ENCODE results near the gene SNAPC5. TPM values are rescaled to one million over a fixed set of nuclear protein-coding genes. Genes with fewer than 3 reads are reported as not detected.

The SNAPC5 gene
- total and polyA plus RNA-seq, 2 of the 13 experiments (the other 11 are each of a cell fraction or from before 2014, with no cell fraction given): 14.8 to 36.2 TPM

DNA sequence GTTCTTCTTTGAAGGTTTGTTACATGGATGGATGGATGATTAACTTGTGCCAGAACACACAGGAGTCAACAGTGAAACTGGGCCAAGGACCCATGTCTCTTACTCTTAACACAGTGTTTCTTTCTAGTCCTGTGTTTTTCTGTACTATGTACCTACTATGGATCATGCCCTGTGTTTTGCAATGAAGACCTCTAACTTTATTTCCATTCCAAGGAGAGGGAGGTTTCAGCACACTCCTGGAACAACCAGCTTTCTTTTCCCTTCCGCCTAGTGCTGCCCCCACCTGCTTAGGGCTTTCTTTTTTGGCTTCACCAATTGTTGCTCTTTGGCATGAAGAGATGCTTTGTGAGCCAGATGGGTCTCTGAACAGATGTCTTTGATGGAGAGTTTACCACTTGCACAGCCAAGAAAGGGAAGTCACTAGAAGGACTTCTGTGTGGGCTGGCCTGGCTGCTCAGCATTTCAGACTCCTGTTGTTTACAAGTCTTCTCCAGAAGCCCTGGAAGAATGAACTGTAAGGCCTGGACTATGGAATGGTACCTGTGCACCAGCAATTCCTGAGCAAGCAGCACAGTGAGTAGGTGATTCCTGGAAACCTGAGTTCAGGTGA is 44.5 kb downstream of the SNAPC5 start (continued):
- TF ChIP-seq, protein P1, sequence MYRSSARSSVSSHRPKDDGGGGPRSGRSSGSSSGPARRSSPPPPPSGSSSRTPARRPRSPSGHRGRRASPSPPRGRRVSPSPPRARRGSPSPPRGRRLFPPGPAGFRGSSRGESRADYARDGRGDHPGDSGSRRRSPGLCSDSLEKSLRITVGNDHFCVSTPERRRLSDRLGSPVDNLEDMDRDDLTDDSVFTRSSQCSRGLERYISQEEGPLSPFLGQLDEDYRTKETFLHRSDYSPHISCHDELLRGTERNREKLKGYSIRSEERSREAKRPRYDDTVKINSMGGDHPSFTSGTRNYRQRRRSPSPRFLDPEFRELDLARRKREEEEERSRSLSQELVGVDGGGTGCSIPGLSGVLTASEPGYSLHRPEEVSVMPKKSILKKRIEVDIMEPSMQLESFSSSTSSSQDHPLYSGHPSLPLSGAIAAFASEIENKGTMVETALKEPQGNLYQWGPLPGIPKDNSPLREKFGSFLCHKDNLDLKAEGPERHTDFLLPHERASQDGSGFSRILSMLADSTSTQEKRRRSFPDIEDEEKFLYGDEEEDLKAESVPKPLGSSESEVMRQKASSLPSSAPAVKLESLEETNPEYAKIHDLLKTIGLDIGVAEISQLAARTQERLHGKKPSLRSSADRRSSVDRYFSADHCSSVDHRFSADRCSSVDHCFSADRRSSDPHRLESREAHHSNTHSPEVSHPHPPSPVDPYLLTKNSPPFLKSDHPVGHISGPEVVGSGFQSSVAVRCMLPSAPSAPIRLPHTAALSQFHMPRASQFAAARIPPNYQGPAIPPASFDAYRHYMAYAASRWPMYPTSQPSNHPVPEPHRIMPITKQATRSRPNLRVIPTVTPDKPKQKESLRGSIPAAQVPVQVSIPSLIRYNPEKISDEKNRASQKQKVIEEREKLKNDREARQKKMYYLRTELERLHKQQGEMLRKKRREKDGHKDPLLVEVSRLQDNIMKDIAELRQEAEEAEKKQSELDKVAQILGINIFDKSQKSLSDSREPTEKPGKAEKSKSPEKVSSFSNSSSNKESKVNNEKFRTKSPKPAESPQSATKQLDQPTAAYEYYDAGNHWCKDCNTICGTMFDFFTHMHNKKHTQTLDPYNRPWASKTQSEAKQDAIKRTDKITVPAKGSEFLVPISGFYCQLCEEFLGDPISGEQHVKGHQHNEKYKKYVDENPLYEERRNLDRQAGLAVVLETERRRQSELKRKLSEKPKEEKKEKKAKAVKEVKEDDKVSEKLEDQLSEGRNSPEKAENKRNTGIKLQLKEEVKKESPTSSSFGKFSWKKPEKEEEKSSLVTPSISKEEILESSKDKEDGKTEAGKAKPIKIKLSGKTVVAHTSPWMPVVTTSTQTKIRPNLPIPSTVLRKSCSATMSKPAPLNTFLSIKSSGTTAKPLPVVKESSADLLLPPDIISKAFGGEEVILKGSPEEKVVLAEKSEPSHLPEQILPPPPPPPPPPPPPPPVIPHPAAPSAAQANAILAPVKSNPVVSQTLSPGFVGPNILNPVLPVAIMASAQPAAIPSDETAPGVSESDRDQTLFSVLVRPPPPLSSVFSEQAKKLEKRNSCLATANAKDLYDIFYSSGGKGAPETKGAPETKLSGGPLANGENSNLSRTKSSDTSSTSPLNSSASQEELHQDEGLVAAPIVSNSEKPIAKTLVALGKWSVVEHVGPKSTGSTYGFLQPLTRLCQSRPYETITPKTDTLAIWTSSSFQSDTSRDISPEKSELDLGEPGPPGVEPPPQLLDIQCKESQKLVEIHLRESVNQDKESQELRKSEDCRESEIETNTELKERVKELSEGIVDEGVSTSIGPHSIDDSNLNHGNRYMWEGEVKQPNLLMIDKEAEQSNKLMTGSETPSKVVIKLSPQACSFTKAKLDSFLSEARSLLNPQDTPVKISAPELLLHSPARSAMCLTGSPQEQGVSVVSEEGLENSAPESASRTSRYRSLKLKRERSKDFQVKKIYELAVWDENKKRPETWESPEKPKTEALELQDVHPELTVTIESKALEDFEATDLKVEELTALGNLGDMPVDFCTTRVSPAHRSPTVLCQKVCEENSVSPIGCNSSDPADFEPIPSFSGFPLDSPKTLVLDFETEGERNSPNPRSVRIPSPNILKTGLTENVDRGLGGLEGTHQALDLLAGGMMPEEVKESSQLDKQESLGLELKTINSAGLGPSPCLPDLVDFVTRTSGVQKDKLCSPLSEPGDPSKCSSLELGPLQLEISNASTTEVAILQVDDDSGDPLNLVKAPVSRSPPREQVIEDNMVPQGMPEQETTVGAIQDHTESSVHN (CRISPR knock-in tag; IDR thresholded peaks at IDR 0.05): no peak
- no peak for TF ChIP-seq ZNF605 (CRISPR knock-in tag; IDR thresholded peaks at IDR 0.05)
- TF ChIP-seq NFE2 (CRISPR knock-in tag; IDR thresholded peaks at IDR 0.05): no peak
- TF ChIP-seq, protein P2, sequence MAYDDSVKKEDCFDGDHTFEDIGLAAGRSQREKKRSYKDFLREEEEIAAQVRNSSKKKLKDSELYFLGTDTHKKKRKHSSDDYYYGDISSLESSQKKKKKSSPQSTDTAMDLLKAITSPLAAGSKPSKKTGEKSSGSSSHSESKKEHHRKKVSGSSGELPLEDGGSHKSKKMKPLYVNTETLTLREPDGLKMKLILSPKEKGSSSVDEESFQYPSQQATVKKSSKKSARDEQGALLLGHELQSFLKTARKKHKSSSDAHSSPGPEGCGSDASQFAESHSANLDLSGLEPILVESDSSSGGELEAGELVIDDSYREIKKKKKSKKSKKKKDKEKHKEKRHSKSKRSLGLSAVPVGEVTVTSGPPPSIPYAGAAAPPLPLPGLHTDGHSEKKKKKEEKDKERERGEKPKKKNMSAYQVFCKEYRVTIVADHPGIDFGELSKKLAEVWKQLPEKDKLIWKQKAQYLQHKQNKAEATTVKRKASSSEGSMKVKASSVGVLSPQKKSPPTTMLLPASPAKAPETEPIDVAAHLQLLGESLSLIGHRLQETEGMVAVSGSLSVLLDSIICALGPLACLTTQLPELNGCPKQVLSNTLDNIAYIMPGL (CRISPR knock-in tag; IDR thresholded peaks at IDR 0.05; ENCODE audit: borderline replicate concordance in 1 of 2, low read depth in 1 of 2): no peak
- peak; percentile 62 for TF ChIP-seq MED1 (CRISPR knock-in tag; IDR thresholded peaks at IDR 0.05)
- no peak for TF ChIP-seq MTA3 (CRISPR knock-in tag; IDR thresholded peaks at IDR 0.05)
- TF ChIP-seq CBX2 (IDR thresholded peaks at IDR 0.05; ENCODE audit: low read depth, low read length): no peak
- TF ChIP-seq CBX2 (CRISPR knock-in tag; IDR thresholded peaks at IDR 0.05; ENCODE audit: low read depth): no peak
- TF ChIP-seq, protein P3, sequence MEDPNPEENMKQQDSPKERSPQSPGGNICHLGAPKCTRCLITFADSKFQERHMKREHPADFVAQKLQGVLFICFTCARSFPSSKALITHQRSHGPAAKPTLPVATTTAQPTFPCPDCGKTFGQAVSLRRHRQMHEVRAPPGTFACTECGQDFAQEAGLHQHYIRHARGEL (CRISPR knock-in tag; IDR thresholded peaks at IDR 0.05): no peak
- no peak for TF ChIP-seq JDP2 (CRISPR knock-in tag; IDR thresholded peaks at IDR 0.05; ENCODE audit: borderline replicate concordance)
- no peak for TF ChIP-seq ZBTB20 (CRISPR knock-in tag; IDR thresholded peaks at IDR 0.05; ENCODE audit: borderline replicate concordance, low read depth)
- TF ChIP-seq MIER3 (CRISPR knock-in tag; IDR thresholded peaks at IDR 0.05; ENCODE audit: borderline replicate concordance): no peak
- TF ChIP-seq, protein P4, sequence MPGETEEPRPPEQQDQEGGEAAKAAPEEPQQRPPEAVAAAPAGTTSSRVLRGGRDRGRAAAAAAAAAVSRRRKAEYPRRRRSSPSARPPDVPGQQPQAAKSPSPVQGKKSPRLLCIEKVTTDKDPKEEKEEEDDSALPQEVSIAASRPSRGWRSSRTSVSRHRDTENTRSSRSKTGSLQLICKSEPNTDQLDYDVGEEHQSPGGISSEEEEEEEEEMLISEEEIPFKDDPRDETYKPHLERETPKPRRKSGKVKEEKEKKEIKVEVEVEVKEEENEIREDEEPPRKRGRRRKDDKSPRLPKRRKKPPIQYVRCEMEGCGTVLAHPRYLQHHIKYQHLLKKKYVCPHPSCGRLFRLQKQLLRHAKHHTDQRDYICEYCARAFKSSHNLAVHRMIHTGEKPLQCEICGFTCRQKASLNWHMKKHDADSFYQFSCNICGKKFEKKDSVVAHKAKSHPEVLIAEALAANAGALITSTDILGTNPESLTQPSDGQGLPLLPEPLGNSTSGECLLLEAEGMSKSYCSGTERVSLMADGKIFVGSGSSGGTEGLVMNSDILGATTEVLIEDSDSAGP (CRISPR knock-in tag; IDR thresholded peaks at IDR 0.05; ENCODE audit: borderline replicate concordance): no peak
- TF ChIP-seq, protein P5, sequence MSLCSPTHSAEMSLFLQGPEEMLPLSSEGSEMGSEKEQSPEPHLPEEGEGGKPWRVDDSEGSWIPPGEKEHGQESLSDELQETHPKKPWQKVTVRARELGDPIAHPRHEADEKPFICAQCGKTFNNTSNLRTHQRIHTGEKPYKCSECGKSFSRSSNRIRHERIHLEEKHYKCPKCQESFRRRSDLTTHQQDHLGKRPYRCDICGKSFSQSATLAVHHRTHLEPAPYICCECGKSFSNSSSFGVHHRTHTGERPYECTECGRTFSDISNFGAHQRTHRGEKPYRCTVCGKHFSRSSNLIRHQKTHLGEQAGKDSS (CRISPR knock-in tag; IDR thresholded peaks at IDR 0.05; ENCODE audit: borderline replicate concordance, low read depth): no peak
- TF ChIP-seq, protein P6, sequence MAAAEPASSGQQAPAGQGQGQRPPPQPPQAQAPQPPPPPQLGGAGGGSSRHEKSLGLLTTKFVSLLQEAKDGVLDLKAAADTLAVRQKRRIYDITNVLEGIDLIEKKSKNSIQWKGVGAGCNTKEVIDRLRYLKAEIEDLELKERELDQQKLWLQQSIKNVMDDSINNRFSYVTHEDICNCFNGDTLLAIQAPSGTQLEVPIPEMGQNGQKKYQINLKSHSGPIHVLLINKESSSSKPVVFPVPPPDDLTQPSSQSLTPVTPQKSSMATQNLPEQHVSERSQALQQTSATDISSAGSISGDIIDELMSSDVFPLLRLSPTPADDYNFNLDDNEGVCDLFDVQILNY (CRISPR knock-in tag; conservative IDR thresholded peaks at IDR 0.05): no peak

Data from HepG2 (cell line).